ENCODE results near the gene RPS6KA2.

RPS6KA2 gene

DNA sequence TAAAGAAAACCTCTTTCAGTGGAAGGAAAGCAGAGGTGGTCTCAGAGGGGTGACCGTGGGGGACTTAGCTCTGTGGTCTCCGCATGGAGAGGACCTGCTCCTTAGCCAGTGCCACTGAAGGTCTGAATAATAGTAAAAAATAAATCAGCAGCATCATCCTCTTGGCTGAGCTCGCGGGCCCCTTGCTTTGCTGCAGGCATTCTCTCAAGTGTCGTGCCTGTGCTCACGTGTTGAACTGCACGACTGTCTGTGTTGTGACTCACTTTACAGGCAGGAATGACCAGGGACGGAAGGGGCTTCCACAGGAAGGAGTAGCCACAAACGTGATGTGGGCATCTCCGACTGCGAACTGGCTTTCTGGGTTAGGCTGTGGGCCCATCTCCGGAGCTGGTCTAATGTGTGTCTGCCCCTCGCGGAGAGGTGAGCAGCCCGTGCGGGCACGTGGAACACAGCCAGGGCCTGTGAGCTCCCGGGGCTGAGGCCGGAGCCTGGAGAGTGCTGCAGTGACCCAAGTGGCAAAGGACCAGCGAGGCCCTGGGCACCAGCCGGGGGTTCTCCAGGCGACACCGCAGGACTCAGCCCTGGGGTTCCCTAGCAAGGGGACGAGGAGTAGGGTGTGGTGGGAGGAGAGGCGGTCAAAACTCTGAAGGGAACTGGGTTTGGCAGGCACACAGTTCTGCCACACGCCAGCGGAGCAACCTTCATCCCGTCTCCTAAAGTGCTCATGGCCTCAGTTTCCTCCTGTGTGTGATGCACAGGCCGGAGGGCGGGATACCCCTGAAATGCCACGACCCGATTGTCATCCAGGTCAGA lies 129.8 kb downstream of the RPS6KA2 start:
- no peak for DNase-seq

DNA sequence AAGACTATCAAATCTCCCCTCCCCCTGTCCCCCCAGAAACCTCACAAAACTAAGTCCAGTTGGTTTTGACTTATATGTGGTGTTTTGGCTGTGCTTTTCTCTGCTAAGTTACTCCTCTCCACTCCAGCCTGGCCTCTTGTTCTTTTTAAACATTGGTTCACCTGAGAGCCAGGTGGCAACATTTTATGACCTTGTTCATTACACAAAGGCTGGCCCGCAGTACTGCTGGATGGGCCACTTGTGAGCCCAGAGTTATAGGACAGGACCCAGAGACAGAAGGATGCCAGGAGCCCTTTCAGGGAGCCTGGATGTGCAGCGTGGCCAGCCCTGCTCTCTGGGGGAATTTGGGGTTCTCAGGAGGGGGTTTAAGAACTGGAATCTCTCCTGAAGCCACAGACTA lies 130.6 kb downstream of the RPS6KA2 start:
- no peak for DNase-seq

DNA sequence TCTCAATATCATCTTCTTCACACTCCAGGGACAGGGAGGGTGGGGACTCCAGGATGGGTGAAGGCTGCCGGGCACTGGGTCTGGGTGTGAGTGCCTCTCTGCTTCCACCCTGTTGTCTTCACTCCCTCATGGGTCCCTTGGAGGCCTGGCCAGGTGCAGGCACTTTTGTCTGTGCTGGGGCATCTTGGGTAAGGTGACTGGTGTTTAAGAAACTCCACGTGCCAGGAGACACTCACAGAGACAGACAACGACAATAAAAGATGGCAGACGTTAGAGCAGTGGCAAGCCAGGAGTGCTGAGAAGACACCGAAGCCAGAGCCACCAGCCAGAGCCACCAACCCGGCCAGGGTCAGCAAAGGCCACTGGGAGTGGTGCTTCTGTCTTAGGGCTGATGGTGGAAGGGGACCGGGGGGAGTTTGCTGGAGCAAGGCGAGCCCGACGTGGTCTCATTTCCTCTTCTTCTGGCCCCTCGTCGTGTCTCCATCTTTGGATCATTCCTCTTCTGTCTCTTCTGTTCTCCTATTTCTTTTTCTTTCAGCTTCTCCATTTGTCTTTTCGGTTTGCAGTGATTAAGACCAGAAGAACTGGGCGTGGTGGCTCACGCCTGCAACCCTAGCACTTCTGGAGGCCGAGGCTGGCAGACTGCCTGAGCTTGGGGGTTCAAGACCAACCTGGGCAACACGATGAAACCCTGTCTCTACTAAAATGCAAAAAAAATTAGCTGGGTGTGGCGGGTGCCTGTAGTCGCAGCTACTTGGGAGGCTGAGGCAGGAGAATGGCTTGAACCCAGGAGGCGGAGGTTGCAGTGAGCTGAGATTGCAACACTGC lies 131.3 kb downstream of the RPS6KA2 start:
- no peak for DNase-seq

DNA sequence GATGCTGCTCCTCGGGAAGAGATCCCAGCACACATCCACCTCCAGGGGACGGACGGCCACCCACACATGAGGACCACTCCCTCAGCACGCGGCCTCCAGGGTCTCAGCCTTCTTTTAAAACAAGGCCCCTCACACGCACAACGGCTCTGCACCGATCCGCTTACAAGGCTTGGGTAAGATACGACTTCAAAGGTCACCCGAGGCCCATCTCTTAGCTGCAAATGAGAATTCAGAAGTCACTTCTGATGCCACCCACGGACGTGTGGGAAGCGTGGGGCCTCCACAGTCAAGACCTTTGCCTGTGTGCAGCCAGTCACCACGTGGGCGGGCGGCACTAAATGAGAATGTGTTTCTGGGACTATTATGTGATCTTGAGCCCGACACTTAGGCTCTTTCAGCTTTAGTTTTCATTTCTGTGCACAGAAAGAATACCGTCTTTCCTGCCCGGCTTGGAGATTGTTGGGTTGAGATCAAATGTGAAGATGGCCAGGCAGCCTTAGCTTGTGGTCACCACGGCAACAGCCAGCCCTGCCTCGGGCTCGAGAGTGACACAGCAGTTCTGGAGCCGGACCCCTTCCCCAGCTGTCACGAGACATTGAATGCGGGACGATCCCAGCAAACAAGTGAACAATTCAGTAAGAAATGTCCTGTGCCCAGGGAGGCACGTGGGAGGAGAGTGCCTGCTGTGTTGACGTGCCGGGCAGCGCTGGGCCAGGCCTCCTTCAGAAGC lies 132.1 kb downstream of the RPS6KA2 start:
- DNase-seq: no peak

DNA sequence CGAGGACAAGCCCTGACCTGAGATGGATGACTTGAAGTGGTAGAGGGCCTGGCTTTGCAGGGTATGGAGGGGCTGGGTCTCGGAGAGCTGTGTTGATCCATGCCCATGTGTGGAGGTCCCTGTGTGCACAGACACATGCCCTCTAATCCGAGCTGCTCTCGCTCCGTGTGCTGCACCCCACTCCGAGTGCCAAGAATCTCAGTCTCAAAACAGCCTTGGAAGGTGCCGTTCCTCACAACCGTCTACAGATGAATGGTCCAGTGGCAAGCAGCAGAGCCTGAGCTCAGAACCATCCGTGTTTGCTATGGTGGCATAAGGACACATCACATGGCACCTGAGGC lies 133.0 kb downstream of the RPS6KA2 start:
- no peak for DNase-seq

DNA sequence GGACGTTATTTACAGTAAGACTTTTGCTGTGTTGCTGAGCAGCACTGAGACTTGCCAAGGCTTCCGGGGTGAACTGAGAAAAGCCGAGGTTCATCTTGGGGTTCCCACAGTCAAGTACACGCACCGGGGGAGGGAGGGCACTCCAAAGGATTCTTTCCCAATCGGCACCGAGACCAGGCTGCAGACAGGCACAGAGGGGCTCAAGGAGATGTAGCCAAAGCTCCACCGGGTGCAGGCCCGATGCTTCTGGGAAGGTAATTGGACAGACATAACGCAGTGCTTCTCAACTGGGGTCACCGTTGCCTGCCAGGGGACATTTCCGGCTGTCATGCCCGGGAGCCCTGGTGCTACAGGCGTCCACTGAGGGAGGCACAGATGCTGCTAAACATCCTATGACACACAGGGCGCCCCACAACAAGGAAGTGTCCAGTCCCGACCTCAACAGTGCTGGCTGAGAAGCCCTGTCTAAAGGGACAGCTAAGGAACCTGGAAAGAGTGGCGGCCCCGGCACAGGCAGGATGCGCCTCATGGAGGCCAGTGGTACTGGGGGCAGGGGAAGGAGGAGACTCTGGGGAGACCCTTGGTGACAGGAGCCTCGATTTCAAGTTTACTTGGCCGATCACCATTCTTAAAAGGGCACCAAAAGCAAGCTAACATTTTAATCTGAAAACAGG lies 133.5 kb downstream of the RPS6KA2 start:
- DNase-seq: no peak

DNA sequence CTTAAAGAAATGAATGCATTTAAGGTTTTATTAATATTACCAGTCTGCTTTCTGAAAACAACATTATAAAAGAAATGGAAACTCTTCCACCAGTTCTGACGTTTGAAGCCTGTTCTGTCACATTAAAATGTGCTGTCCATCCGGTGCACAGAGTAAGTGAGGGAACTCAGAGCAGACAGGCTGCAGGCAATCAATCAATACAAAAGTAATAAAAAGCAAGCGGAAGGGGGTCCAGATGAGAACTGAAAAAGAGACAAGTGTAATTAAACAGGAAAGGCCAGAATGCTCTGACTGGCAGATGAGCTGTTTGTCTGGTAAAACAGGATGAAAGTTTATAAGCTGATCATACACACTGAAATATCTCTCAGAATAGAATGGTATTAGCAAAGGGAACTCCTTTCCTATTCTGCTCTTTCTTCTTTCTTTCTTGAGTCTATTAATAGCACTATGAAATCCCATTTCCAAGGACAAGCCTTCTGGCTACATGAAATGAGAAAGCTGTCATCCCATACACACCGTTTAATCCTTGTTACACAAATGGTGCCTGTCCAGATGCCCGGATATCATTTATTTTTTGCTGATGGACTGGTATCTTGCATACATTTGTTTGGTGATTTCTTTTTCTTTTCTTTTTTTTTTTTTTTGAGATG lies 134.8 kb downstream of the RPS6KA2 start:
- DNase-seq: no peak

DNA sequence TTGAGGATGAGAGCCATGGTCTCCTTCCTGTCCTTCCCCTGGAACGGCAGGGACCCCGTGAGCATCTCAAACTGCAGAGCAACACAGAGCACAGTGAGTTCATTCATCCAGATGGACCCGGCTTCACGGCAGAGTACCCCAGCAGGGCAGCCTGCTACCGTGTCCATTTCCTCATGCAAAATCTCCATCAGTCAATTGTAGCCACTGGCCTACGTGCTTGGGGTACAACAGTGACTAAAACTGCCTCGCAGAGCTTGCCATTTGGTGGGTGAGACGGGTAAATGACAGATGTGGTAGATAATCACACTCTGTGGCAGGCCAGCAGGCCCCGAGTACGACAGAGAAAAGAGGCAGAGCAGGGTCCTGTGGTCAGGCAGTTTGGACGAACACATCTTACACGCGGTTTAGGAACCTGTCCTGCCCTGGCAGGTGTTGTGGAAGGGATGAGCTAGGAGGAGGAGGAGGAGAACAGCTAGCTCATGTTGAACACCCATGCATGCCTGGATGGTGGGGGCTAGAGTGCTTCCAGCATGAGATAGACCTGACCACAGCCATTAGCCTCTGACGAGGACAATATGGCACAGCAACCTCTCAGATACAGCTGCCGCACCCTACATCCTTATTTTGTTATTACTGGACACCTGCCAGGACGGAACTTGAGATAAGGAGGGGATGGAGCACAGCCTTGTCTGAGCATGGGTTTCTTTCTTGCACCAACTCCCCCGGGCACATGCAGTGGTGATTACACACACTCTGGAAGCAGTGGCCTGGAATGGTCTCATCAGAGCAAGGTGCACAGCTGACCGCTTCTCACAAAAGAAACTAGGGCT lies 136.2 kb downstream of the RPS6KA2 start:
- no peak for DNase-seq

DNA sequence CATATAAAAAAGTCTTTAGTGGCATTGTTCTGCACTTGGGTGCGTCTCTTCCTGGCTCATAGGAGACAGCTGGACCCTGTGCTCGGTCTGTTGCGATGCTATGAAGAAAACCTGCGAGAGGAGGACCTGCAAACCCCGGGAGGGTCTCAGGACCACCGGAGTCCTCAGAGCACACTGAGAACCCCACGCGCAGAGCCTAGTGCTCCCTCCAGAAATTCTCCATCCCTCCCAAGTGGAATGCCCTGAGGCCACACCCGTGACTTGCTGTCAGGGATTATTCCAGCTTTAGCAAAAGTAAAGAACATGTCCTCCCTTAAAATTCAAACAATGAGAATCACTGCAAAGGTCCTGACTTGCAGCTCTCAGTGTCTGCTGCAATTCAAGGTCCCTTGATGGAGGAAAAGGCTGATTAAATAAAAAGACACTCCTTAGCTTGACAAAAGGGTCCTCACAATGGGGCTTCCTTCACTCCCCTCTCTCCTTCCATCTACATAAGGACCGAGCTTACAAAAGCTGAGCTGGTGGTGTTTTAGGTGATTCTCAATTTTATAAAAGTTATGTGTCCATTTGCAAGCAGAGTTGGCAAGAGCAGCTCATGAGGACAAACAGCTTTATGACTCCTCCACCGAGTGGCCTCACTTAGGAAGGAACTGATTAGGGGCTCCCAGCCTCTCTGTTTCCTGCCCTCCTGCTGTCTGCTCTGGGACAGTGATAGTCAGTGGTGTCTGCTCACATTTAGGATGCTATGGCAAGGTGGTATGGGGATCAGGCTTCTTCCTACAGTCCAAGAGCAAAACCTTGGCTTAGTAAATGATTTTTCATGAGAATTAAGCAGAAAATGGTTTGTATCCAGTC lies 137.5 kb downstream of the RPS6KA2 start:
- no peak for DNase-seq

DNA sequence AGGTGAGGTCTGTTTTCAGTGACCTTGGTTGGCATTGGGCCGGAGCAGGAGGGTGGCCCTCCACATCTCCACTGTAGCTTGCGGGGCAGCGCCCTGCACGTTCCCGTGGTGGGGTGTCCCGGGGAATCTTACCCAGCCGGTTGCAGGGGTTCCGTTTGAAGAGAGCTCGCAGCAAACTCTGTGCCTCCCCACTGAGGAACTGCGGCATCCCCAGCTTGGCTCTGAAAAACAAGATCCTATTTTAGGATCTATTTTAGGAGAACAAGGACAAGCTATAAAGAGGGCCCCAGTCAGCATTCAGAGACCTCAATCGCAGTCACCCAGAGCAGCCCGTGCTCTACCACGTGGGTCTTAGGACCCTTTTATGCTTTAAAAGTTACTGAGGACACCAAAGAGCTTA lies 138.3 kb downstream of the RPS6KA2 start:
- DNase-seq: no peak

DNA sequence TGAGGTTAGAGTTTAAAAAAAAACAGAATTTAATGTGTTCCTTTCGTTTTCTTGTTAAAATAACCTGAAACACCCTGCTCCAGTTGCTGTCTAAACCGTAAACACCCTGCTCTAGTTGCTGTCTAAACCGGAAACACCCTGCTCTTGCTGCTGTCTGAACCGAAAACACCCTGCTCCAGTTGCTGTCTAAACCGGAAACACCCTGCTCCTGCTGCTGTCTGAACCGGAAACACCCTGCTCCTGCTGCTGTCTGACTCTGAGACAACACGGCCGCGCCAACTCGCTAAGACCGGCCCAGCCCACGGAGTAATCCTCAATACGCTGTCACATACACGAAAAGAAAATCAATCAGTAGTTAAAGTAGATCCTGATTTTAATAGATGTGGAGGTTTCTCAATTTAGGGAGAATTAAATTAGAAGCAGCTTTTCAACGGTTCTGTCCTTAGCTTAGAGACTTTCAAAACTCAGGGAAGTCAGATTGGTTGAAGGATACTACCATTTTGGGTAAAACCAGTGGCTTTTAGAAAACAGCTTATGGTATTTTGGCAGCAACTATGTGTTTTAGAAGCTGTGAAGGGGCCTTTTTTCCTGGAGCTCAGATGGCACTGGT lies 138.9 kb downstream of the RPS6KA2 start:
- DNase-seq: no peak

DNA sequence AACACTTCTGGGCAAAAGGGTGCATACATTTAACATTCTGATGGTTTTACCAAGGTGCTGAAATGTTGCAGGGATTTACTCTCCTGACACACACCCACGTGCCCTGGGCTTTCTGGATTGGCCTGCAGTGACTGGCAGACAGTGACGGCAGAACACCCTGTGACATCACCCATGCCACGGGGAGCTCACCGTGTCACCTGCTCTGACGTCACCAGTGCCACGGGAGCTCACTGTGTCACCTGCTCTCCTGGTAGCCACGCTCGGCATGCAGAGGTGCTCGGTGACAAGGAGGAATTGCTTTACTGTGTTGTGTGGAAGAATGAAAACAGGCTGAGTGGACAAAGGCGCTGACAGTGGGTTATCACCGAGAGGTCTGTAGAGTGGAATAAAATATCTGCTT lies 139.9 kb downstream of the RPS6KA2 start:
- no peak for DNase-seq

DNA sequence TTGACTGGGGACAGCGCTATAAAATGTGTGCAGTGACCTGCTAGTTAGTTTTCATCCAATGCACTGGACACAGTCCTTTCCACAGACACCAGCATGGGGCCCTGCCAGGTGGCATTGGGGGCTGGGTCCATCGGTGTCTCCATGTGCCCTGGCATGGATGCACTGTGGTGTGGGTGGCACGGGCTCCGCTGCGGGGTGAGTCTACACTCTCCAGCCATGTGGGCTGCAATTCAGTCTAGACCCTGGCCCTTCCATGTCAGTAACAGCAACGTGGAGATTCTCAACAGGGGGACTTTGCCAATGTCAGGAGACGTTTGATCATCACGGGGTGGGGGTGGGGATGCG lies 140.5 kb downstream of the RPS6KA2 start:
- DNase-seq: no peak

DNA sequence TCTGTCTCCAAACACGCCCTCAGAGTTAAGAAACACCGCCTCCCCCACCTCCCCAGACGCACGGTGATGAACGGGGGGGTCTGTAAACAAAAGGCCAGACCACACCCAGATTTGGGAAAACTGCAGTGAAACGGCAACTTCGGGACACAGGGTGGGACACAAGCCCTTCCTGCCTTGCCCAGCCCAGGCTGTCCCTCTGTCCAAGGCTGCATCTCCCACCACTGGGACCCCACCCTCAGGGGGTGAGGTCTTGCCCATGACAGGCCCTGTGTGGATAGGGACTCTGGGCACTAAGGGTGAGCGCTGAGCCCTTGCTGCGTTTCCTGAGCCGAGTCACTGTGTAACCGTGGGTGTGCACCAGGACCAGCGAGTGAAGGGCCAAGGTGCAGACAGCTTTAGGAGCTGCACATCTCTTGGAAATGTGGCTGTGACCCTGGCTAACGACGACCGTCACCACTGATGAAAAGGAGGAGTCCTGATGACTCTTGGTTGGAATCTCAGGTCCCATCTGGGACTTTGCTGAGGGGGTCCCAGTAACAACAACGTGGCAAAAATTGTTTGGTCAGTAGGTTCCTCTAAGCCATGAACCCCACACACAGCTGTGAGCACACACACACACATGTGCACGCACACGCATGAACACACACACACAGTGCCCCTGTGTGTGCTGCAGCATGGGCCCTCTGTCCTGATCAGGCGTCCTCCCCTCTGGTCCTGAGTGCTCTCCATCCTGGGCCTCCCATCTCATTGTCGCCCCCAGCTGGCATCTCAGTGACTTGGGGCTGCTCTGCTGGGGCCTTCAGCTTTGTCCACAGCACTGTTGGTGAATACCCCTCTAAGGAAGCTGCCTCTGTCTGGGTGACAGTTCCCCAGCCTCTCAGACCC lies 141.2 kb downstream of the RPS6KA2 start:
- DNase-seq: no peak

DNA sequence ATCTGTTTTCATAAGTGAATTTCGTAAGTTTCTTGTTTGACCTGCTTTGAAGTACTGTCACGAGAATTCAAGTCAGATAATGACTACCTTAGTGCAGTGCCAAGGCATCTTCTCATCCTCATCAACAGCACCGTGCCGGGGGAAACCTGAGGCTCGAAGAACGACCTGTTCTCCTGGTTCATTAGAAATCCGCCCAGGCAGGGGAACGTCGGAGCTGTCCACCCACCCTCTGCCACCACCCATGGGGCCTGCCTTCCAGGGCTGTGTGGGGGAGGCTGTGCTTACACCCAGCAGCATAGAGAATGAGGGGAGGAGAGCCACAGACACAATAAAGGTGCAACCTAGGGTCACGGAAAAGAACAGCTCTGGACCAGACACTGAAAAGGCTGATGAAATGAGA lies 142.2 kb downstream of the RPS6KA2 start:
- no peak for DNase-seq

DNA sequence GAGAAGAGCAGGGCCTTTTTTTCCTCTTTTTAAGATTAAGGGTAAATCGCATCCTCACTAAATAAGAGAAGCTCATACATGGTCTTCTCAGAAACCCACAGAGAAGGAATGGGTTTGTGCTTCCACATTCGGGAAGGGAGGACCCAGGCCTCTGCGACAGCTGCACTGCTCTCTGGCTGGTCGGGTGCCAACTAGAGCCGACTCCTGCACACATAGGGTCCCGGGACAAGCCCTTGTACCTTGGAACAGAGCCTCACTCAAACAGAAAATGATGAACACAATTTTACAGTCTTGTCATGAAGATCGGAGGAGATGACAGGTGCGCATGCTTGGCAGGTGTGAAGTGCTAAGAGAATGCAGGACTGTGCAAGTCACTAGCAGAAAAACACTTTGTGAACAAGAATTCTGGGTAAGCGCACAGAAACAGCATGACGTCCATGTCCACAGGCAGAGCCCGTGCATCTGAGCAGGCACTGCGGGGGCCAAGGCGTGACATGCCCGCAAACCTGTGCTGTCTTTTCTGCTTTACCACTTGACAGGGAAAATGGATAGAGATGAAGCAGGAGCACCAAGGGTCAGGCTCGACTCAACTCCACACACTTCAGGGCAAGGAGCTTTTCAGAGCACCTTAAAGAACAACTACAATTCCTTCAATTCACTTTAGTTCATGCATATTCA lies 143.3 kb downstream of the RPS6KA2 start:
- DNase-seq: no peak

DNA sequence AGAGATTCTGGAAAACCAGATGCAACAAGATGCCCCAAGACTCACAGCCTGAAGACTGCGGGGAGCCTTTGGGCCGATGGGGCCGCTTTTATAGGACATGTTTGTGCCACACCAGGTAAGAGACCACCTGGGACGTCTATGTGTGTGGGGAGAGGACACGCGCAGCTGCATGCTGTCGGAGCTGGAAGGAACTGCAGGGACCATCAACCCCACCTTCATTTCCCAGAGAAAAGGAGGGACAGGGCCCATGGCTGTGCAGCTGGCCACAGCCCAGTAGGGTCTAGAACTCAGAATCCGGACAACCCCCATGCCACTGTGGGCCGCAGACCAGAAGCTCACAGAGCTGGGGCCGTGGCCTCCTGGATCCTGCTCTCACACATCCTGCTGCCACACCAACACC lies 144.0 kb downstream of the RPS6KA2 start:
- no peak for DNase-seq

DNA sequence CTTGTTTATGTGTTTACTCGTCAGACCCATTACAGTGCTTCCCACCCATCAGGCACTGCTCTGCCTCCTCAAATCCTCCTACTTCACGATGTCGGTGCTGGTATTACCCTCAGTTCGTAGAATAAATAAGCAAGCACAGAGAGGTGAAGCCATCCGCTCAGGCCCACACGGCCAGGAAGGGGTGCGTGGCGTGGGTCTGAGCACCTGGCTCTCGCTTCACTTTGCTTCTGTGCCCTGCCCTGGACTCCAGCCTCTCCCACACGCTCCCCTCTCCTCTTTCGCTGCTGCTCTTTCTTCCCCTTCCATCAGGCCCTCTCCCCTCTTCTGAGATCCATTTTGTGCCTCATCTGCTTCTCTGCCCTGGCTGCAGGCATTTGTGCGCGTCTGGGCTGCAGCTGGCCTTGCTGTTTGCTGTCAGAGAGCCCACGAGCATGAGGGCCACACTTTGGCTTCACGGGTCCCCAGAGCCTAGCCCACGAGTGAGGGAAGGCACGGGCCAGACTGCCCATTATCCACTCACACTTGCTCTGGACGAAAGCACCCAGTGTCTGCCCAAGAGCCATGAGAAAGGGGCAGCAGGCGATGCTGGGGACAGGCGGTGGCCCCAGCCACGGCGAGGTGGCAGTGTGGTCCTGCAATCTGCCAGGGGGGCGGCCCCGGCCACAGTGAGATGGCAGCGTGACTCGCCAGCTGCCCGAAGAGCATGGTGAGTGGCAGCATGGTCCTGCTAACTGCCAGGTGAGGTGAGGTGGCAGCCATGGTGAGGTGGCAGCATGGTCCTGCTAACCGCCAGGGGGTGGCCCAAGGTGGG lies 148.1 kb downstream of the RPS6KA2 start:
- no peak for DNase-seq
